Thymus (tissue), 11 donors: ENCODE data around the gene FANCE. TPM values are rescaled to one million over a fixed set of nuclear protein-coding genes. Genes with fewer than 3 reads are reported as not detected.
"Not testable (repeated sequence)": the region's sequence is repeated elsewhere in the genome, so short reads cannot be mapped to it uniquely, and the experiment has no call there.

Experiments used
- DNase-seq, 9 donors: peaks; one replicate each; pipeline ENCODE4 v3.0.0-alpha.2; 2013; ENCODE audit warnings: low spot score in 9 of 9, low read depth in 6 of 9, missing footprints in 1 of 9
- H3K27ac ChIP-seq, 2 donors: one replicate each; pipeline ENCODE4 v1.5.1; 2013; ENCODE audit warnings: control low read depth in 1 of 2, low read depth in 1 of 2, low read length in 1 of 2, mild to moderate bottlenecking in 1 of 2, moderate library complexity in 1 of 2
- H3K27me3 ChIP-seq, 2 donors: one replicate each; pipeline ENCODE4 v1.5.1; 2013; ENCODE audit warnings: low read length in 1 of 2; ENCODE audit not compliant: control insufficient read depth in 2 of 2, insufficient read depth in 1 of 2
- H3K36me3 ChIP-seq, 2 donors: one replicate each; pipeline ENCODE4 v1.5.1; 2013; ENCODE audit warnings: low read length in 1 of 2, mild to moderate bottlenecking in 1 of 2, moderate library complexity in 1 of 2; ENCODE audit not compliant: control insufficient read depth in 2 of 2, insufficient read depth in 2 of 2
- H3K4me1 ChIP-seq, 2 donors: one replicate each; pipeline ENCODE4 v1.5.1; 2013; ENCODE audit warnings: low read length in 2 of 2; ENCODE audit not compliant: control insufficient read depth in 2 of 2, insufficient read depth in 2 of 2
- H3K4me3 ChIP-seq, 2 donors: one replicate each; pipeline ENCODE4 v1.5.1; 2013; ENCODE audit warnings: low read length in 2 of 2, control low read depth in 1 of 2, mild to moderate bottlenecking in 1 of 2
- H3K9me3 ChIP-seq, 2 donors: one replicate each; pipeline ENCODE4 v1.5.1; 2013; ENCODE audit warnings: low read length in 1 of 2, mild to moderate bottlenecking in 1 of 2; ENCODE audit not compliant: control insufficient read depth in 2 of 2, insufficient read depth in 1 of 2
- WGBS: extraction: QIAGEN DNeasy Blood & Tissue Kit; methylation state at CpG from one replicate; pipeline ENCODE4 v1.1.7; 2013; 5-methylcytosine and 5-hydroxymethylcytosine counted together
- polyA plus RNA-seq: library from polyadenylated mRNA; stranded (reverse); fragments of 200-250 nt; gene quantifications from one replicate; pipeline ENCODE4 v1.2.3, GENCODE V29; 2013
- total RNA-seq: library from RNA; stranded (reverse); fragments of 120-200 nt; gene quantifications from one replicate; pipeline ENCODE4 v1.2.4, GENCODE V29; 2013
- donor health status: healthy.

The FANCE gene
- total and polyA plus RNA-seq, 2 donors: 3.6 to 8.4 TPM

DNA sequence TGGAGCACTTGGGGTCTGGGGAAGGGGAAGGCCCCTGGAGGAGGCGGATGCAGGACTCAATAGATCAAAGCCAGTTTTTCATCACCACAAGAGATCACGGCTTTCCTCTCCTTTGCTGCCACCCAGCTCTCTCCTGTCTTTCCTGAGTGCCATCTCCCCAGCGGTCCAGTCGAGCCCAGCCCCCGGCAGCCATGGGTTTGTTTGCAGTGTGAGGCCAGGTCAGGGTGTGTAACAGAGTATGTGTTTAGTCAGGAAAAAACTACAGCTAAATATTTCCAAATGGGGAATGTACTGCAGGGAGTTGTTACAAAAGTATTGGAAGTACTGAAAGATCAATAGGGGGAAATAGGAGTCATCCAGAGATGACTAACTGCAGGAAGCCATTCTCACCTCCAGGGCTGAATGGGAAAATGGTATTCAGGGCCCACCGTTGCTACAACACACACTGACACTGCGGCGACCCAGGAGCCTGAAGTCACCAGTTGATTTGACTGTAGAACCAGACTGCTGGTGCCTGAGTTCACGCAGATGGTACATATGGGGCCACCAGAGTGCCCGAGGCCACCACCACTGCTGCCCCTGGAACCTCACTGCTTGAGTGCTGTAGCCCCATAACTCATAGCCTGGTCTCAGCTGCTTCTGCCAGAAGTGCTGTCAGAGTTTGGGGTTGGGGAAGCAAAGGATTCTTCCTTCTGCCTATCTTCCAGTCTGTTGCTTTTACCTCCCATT is 23.6 kb upstream of the FANCE start:
- no peak for DNase-seq
- 95% methylated on average over 10 of the region's 10 CpGs for WGBS
- Histone ChIP-seq H3K4me3 (no peak overlapping the region), H3K4me1 (no peaks in the 10 kb centered on the region), H3K27ac (no peak overlapping the region), H3K27me3 (no peaks in the 10 kb centered on the region), H3K9me3 (peaks cover 0 to 17% of the 10 kb centered on the region in 2 donors), H3K36me3 (peaks cover 12 to 34% of the 10 kb centered on the region in 2 donors)

DNA sequence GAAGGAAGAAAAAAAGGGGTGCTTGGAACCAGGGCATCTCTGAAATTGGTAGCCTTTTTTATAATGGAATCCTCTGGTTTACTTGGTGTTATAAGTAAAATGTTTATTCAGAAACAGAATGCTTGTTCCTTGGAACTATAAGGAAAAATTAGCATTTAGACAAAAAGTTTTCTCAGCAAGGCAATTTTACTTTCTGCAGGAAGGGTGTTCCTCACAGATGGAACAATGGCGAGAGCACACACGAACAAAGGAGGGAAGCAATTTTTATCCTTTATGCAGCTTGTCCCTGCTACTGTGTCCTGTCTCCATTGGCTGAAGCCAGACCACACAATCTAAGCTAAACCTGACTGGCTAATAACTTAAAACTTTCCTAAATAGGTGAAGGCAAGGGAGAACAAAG is 22.7 kb upstream of the FANCE start:
- H3K36me3 ChIP-seq: peaks cover 11 to 28% of the 10 kb centered on the region in 2 donors
- H3K27me3 ChIP-seq: no peaks in the 10 kb centered on the region
- H3K4me1 ChIP-seq: no peaks in the 10 kb centered on the region
- H3K9me3 ChIP-seq: peaks cover 0 to 17% of the 10 kb centered on the region in 2 donors
- no peak overlapping the region for H3K4me3 ChIP-seq
- no peak overlapping the region for H3K27ac ChIP-seq
- WGBS: 96% methylated on average over 2 of the region's 2 CpGs
- DNase-seq: no peak

DNA sequence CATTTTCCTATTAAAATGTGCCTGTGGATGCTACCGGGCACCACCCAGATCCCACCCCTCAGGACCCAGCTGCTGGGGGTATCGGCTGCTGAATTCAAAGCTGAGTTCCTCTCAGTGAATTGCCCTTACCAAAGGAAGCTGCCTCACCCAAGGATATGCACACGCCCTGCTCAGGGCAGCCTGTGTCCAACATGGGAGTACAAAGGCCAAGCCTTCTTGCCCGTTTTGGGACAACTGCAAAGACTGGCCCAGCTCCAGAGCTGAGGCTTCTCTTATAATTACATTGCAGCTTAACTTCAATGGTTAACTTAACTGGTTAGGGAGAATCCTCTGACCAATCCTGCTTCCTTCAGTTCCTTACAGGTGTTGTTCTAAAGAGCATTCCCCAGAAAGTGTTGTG is 19.8 kb upstream of the FANCE start:
- DNase-seq: no peak
- Histone ChIP-seq H3K9me3 (peaks cover 0 to 17% of the 10 kb centered on the region in 2 donors), H3K36me3 (peaks cover 0 to 3% of the 10 kb centered on the region in 2 donors), H3K4me3 (no peak overlapping the region), H3K27ac (no peak overlapping the region), H3K4me1 (no peaks in the 10 kb centered on the region), H3K27me3 (no peaks in the 10 kb centered on the region)
- WGBS: 97% methylated on average over 4 of the region's 4 CpGs

DNA sequence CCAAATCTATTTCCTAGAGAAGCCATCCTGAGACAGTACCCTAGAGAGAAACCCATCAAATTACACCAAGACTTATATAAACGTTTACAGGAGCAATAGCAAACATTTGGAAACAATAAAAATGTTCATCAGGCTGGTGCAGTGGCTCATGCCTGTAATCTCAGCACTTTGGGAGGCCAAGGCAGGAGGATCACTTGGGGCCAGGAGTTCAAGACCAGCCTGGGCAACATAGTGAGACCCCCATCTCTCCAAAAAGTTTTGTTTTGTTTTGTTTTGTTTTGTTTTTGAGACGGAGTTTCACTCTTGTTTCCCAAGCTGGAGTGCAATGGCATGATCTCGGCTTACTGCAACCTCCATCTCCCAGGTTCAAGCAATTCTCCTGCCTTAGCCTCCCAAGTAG is 19.4 kb upstream of the FANCE start:
- DNase-seq, H3K27me3 ChIP-seq, H3K4me3 ChIP-seq, H3K27ac ChIP-seq, H3K36me3 ChIP-seq, H3K4me1 ChIP-seq: not testable (repeated sequence)
- peaks cover 0 to 17% of the 10 kb centered on the region in 2 donors for H3K9me3 ChIP-seq
- WGBS: 93% methylated on average over 3 of the region's 3 CpGs

DNA sequence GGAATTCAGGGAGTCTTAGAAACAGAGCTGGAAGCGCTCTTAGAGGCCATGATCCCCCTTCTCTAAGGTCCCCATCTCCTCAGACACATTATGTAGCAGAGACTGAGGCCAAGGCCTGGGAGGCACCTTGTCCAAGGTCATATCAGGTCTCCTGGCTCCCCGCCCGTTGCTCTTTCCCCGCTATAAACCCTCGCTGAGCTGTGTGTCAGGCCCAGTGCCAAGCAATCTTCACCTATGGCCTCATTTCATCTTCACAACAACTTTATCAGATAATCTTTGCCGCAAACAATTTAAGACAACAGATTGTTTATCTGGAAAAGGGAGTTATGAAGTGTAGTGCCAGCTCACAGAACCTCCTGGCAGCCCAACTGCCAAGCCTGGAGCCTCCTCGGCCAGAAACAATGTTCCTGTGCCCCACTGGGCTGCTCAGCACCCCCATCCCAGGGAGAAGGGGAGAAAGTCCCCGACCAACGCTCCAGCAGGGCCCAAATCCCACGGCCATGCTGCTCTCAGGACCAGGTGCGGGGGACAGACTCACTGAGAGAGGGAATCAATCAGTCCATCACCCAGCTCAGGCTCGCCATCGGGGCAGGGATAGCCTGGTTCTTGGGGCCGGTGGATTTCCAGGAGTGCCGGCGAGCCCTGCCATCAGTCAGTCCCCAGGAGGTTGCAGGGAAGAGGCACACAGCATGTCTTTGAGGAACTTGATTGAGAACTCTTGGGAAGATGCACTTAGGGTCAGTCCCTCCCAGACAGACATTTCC is 16.9 kb upstream of the FANCE start:
- 95% methylated on average over 16 of the region's 16 CpGs for WGBS
- Histone ChIP-seq H3K4me3 (no peak overlapping the region), H3K27ac (no peak overlapping the region), H3K4me1 (no peaks in the 10 kb centered on the region), H3K9me3 (no peaks in the 10 kb centered on the region), H3K36me3 (no peaks in the 10 kb centered on the region), H3K27me3 (no peaks in the 10 kb centered on the region)
- DNase-seq: no peak

DNA sequence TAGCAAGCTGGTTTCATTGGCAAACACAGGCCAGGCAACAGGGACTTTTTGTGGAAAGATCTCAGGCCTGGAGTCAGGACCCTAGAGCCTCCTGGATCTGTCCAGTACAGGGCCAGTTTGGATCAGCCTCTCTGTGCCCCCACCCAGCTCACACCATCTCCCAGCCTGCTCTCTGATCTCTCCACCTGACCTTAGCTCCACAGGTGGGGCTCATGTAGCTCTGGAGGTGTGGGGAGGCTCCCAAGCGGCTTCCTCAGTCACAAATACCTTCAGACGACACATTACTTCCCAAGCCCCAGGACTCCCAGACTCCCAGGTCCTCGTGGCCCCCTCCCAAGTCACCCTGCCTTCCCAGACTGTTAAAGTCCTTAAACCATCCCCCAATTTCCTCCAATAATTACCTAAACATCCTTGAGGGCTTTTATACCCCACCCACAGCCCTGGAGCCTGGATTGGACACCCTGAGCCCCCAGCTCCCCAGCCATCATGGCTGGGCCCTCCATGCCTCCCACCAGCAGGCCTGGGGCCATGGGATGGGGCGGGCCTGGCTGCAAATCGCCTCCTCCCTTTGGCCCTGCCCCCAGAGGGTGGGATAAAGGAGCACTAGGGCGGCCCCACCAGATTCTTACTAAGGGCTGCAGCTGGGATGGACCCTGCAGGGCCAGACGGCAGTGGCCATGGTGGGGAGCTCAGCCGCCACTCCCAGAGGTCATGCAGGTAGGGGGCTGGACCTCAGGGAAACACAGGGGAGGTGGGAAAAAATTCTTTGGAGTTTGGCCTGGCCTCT is 15.9 kb upstream of the FANCE start:
- Histone ChIP-seq H3K27me3 (no peaks in the 10 kb centered on the region), H3K4me3 (no peak overlapping the region), H3K27ac (no peak overlapping the region), H3K4me1 (no peaks in the 10 kb centered on the region), H3K36me3 (no peaks in the 10 kb centered on the region), H3K9me3 (no peaks in the 10 kb centered on the region)
- 93% methylated on average over 8 of the region's 8 CpGs for WGBS
- no peak for DNase-seq

DNA sequence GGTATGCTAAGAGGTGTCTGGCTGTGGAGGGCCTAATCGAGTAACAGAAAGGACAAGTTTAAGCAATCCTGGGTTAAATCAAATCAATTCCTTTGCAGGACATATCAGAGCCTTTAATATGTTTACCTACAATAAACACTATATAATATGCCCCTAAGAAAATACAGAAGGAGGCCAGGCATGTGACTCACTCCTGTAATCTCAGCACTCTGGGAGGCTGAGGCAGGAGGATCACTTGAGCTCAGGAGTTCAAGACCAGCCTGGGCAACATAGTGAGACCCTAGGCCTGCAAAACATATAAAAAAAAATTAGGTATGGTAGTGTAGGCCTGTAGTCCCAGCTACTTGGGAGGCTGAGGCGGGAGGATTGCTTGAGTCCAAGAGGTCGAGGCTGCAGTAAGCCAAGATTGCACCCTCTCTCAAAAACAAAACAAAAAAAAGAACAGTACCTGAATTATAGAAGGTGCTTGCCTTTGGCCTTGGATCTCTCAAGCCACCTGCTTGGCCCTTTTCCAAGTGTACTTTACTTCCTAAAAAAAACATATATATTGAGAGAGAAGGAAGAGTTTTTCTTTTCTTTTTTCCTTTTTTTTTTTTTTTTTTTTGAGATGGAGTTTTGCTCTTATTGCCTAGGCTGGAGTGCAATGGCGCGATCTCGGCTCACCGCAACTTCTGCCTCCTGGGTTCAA is 13.6 kb upstream of the FANCE start:
- not testable (repeated sequence) for H3K27me3 ChIP-seq, H3K9me3 ChIP-seq, H3K27ac ChIP-seq, H3K36me3 ChIP-seq, H3K4me3 ChIP-seq, DNase-seq, H3K4me1 ChIP-seq
- 97% methylated on average over 7 of the region's 7 CpGs for WGBS

DNA sequence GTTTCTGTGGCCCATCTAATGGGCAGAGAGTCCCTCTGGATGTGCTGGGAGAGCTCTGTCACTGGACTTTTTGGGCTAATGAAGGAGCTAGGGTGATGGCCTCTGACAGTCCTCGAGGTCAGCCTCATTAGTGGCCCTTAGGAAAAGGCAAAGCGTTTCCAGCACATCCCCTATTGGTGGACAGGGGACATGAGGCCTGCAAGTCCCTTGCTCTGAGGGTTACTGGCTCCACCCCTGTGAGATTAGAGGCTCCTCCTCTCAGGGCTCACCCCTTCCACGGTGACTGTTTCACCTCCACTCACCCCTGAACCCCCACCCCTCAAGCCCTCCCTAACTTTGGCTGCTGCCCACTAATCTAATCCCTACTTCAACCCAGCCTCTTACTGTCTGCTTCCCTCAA is 12.8 kb upstream of the FANCE start:
- no peaks in the 10 kb centered on the region for H3K9me3 ChIP-seq
- H3K4me1 ChIP-seq: no peaks in the 10 kb centered on the region
- 70% methylated on average over 3 of the region's 3 CpGs for WGBS
- no peaks in the 10 kb centered on the region for H3K36me3 ChIP-seq
- no peak overlapping the region for H3K4me3 ChIP-seq
- H3K27me3 ChIP-seq: no peaks in the 10 kb centered on the region
- no peak overlapping the region for H3K27ac ChIP-seq
- DNase-seq: no peak
